HG03460 (cell line): ENCODE data around the gene NTRK3.

ENCODE experiments used
- ATAC-seq: cut with Tn5 transposase; IDR thresholded peaks from one replicate; pipeline ENCODE4 v1.9.1; 2021; ENCODE audit not compliant: unreplicated experiment

NTRK3 gene

DNA sequence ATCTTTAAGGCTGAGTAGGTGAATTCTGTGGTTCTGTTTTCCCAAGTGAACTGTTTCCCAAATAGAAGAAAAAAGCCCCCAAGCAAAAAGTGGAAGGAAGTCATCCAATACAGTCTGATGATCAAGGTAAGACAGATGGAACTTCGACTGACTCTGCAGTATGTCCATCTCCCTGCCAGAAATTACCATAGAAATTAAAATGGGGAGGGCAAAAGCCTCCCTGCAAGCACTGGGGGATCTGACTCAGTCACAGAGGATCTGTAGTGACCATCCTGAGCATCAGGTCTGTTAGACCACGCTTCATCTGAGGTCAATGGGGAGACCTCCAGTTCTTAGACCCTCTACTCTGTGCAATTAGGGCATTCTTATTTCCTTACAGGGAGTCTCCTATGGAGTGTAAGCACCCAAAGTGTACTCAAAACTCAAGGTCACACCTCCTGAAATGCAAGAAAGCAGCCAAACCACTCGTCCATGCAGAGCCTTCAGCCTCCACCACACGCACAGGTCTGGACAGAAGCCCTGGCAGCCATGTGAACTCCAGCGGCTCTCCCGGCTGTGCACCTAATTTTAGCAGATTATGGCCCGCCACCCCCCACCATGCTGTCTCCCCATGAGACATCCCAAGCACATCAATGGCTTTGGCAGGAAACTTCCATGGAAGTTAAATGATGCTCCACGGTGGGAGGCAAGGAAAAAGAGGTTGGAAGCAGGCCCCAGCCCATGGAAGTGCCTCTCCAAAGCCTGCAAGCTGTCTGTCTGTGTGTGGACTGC lies 348.7 kb downstream of the NTRK3 start:
- no peak for ATAC-seq

DNA sequence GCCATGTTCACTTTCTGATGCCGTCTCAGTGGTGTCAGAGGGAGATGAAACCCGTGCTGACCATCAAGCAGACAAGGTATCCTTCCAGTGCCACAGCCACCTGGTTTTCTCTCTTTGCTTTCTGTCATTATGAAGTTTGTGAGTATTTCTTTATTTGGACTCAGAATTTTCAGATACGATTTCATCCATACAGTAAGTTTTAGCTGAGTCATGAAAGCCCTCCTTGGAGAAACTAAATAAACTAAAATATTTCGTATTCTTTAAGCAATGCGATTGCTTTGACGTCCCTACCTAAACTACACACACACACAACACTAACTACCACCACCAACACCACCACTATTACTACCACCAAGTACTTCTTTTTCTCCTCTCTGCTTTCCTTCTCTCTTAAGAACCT lies 350.1 kb downstream of the NTRK3 start:
- ATAC-seq: no peak

DNA sequence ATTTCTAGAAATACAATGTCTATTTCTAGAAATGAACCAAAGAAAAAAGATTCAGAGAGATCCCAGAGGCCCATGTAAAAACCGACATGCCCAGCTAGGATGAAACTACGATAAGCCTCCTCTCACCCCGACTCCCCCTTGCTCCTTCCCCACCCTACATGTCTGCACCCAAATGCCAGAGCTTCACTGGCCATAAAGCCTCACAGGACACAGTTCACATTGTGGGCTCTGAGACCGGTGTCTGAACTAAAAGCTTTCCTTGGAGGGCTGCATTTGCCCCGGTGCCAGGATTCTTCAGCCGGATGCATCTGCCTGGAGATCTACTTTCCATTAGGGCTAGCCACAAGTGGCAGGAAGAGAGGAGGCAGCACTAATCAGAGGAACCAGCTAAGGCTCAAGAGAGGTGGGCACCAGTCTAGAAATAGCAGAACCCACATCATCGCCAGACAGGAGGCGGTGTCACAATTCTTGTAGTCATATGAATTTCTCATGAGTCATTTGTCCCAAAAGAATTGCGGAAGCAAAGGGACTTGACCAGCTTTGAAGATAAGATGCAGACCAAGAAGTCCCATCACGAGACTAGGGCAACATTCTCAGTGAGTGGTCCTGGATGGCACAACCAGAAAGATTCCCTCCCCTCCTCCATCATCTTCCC lies 353.6 kb downstream of the NTRK3 start:
- ATAC-seq: no peak

DNA sequence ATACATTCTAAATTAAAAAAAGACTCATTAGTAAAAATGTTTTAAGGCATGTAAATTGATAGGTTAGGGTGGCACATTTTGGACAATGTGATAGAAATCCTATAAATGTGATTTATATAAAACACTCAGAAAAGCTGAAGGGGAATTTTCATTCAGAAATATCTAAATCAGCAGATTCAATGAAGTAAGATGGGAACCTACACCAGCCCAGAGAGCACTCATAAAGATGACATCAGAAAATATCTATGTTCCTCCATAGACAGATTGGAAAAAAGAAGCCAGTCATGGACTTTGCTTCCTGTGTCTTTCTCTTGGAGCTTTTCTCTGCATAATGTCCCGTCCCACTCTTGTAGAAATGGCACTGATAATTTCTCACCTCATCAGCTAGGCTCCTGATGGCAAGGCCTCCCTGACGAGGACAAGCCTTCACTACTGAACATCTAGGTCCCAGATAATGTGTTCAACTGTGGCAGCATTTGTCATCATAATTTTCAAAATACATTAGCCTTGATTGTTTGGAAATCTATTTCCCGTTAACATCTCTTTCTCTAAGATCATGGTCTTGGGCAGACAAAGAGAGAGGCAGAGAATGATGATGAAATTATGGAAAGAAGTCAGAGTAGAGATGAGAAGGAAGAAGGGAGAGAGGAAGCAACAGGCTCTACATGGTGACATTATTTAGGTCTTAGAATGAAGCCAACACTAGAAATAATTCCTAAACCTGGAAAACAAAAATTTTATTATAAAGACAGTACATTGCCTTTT lies 354.4 kb downstream of the NTRK3 start:
- no peak for ATAC-seq

DNA sequence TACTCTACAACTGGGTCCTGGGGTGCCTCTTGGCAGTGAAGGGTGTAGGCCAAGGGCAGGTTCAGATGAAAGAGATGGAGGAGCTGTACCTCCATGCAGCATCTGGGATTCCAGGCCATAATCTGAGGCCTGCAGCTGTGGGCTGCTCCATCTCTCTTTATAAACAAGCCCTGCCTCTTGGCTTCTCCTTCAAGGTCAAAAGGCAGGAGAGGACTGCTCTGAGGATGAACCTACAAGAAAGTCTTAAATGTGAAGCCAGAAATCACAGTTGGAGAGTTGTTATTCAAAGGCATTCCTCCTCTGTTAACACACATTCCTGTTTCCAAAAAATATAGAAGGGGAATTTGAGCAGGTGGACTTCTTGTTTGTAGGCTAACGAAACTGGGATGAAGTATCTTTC lies 355.5 kb downstream of the NTRK3 start:
- no peak for ATAC-seq

DNA sequence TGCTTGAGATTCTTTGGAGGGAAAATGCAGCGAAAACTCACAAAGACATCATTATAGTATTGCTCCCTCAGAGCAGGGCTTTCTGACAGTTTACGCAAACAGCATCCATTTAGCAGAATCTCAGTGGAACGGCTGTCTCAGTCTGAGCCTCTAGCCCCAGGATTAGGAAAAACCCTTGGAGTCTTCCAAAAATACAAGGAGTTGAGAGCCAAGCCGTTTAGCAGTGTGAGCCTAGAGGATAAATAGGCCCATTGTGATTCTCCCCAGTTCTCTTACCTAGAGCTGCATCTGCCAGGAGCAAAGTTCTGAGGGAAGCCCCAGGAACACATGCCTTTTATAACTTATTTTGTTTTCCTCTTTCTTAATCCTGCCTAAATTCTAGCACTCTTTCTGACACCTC lies 359.6 kb downstream of the NTRK3 start:
- no peak for ATAC-seq

DNA sequence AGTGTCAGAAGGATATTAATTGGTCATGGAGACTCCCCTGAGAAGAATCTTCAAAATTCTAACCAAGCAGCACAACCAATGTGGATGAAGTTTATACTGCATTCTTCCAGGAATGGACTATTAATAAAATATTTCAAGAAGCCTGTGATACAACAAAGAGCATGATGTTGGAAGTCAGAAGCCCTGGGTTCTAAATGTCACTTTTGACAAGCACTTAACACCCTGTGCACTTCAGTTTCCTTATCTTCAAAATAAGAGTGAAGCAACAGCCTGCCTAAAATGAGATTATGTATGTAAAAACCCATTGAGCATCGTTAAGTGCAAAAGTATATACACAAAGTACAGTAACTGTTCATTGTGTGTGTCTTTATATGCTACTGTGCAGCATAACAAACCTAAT lies 369.4 kb downstream of the NTRK3 start:
- ATAC-seq: no peak

DNA sequence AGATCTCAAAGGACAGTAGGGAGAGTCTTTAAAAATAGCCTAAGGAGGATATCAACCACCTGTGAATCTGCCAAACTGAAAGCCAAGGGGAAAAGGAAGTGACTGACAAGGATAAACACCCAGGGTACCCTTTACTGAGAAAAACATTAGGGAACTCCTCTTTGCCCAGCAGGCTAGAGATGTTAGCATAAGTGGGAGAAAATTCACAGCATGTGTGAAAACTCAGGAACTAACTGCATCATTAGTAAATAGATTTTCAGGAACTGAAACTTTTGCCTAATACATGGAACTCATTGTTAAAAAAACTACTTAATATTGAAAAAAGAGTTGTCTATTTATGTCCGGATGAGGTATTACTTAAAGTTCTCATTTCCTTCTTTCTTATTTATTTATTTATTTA lies 375.5 kb downstream of the NTRK3 start:
- ATAC-seq: no peak

DNA sequence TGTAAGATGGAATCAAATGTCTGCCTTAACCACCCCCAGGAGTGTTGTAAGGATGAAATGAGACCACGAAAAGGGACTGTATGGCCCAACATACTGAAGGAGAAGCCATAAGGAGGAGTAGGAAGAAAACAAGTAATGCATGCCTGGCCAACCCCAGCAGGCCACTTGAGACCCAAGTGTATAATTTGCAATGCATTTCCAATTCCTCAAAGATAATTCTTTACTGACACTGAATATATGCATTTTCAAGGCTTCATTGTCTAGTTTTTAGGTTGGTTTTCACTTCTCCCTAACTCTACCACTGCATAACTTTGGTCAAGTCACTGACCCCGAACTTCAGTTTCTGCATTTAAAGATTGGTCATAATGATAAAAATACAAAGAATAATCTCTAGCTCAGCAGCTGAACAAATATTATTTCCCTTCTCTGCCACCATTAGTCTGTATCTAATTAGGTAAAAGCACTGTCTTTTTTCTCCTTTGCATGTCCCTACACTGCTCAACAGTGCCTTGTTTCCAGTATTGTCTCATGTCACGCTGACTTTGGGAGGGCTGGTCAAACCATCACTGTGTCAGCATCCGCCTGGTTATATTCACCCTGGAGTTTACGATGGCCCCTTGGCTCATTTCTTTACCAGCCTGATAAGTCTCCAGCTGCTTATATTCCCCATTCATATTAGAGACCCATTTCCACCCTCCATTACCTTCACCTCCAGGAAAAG lies 378.6 kb downstream of the NTRK3 start:
- no peak for ATAC-seq

DNA sequence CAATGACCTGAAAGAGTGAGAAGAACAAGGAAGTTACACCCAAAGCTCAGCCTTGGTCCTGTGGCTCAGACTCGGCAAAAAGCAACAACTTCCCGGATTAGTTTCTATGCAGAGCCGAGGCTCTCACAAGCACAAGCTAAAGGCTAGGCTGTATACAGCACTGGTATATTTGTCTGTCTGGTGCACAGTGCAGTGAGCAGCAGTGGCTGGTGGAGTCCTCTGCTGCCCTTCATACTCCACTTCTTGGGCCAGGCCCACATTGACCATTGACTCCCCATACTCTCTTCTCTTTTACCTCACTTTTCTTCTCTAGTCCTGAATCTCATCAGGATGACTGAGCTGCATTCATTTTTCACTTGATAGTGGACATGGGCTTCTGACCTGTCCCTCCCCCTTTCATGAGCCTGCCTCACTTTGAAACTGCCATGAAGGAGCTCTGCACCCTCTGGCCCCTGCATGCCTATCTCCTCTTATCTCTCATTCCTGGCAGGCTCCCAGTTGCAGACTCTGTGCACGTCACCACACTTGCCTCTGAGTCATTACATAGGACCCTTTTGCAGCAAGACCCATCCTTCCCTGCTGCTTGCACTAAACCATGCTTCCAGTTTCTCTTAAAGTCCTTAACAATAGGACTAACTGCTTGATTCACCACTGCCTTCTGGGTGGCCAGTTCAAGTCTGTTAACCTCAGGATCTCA lies 379.3 kb downstream of the NTRK3 start:
- no peak for ATAC-seq

DNA sequence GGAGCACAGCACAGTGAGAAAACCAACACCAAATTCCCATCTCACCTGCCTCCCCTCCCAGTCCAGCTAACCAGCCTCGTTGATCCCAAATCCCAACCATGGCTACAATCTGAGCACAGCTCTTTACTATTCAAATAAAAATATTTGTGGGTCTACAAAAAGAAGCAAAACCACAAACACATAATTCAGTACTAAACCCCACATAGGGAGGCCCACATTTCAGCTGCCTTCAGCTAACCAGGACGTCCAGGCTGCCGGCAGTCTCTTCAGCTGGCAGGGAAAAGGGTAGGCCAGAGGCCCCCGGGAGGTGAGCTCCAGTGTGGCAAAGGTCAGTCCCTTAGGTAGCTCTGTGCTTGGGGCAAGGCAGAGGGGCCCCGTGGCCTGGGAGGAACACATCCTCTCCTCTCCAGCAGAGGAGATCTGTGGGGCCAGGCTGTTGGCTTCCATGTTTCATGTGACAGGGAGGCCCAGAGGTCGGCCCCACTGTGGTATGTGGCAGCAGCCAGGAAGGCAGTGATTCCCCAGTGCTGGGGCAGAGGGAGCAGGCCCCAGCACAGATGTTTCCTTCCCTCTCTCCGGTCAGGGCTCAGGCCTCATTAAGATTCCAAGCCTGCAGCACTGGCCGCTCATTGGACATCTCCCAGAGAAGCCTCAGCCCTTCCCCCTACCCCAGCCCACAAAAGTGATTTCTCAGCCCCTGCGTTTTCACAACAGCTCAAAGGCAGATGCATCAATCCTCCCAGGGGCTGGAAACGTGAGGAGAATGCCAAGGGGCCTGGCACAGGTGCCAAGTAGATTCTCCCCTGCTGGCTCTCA lies 381.4 kb downstream of the NTRK3 start:
- no peak for ATAC-seq

DNA sequence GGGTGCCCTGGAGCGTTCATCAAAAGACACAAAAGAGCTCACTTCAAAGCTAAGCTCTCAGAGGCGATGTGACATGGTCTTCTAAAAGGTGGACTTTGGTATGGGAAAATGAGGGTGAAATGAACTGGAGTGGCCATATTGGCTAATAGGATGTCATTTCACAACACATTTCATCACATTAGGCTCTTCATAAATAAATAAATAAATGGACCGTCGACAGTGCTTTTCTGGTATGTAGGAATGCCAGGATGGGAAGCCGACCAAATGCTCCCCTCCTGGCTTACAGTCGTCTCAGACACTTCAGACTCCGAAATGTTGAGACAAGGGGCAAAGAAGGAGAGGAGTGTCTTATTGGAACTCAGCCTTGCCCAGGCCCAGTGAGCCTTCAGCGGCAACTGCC lies 383.0 kb downstream of the NTRK3 start:
- ATAC-seq: no peak

DNA sequence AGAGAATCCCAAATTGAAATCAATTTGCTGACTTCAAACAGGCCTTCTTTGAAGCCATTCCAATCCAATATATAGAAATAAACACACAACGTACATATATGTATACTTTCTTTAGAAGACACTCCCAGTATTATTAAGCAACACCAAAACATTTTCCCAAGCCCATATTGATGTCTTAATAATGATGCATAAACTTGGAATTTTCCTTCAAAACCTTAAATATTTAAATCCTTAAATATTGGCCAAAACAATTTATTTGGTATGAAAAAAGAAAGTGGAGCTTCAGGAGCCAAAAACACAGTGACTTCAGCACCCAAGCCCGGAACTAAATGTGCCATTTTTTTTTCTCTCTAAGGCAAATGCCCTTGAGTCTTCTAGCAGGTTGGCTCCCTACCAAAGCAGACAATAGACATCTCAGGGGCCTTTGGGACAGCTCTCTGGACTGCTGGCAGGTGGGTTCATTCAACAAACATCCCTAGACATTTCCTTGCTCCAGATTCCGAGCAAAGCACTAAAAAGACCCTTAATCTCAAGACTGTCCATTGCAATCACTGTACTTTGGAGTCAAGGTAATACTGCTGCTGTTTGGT lies 384.7 kb downstream of the NTRK3 start:
- ATAC-seq: no peak

DNA sequence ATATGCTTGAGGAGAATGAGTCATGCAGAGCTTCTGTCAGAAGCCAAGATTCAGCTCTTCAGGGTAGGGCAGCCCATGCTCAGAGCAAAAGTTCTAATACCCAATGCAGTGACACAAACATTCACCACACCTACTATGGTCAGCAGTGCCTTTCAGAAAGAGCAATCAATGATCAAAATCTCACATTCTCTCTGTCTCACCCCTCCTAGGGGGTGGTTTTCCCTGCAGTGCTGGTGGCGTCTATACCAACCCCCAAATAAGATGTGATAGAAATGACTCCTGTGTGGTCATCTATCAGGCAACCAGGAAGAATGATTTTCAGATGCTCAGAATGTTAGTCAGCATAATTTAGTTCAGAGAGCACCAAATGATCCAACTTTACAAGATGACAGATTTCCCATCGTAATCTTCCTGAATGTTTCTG lies 385.3 kb downstream of the NTRK3 start:
- no peak for ATAC-seq

DNA sequence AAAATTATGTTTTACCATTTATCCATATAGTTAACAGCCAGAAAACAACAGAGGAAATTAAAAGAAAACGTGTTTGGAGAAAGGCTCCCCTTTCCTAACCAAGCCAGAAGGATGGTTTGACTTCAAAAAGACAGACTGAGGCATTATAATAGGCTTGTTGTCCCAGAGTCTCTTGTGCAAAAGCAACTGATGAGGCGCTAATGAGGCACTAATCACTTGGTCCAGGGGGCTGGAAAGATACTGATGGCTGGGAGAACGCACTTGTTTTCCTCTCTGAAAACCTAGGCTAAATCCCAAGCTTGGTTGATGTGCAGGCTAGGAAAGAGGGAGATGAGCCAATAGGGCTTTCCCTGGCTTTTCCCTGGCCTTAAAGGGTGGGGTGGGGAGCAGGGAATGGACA lies 389.6 kb downstream of the NTRK3 start:
- ATAC-seq: no peak

DNA sequence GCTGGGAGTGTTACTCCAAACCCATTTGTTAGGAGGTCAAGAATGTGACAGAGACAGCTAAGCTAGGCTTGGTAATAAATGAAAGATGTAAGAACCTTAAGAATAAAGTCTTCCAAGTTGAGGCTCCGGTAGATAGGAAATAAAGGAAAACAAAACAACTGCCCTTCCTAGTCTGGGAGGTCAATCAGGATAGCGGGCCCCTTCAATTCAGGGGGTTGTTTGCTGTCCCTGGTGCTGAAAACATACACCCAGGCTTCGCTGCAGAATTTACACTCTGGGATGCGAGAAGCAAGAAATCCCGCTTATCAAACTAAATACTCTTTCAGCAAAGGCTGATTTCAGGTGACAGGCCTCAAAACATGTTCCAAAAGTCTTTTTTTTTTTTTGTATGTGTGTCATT lies 393.4 kb downstream of the NTRK3 start:
- ATAC-seq: no peak

DNA sequence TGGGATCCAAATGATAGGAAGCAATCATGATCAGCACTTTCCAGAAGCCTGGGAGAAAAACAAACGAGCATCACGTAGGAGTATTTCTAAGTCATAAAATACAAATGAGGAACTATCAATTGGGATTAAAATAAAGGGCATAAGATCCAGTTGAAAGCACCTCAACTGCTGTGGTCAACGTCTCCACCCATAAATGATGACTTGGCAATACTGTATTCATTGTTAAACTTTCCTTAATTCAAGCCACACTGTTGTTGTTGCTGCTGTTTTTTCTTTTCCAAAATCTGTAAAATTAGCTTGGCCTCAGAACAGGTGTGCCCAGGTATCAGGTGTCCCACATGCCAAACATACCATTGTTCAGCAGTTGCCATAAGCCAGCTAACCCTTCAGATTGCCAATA lies 395.8 kb downstream of the NTRK3 start:
- no peak for ATAC-seq

DNA sequence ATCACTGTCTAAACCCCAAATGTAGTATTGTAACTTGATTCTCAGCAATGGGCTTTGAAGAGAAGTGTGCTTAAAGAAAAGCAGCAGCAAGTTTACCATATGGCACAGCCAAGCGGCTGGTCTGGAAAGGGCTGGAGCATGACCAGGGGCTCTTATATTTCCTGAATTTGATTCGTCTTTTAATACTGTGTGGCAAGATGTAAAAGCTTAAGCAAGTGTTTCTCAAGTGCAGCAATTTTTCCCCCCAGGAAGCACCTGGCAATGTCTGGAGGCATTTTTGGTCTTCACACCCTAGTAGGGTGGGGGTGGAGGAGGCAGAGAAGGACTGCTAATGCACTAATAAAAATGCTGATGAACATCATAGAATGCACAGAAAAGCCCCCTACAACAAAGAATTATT lies 397.9 kb downstream of the NTRK3 start:
- no peak for ATAC-seq

DNA sequence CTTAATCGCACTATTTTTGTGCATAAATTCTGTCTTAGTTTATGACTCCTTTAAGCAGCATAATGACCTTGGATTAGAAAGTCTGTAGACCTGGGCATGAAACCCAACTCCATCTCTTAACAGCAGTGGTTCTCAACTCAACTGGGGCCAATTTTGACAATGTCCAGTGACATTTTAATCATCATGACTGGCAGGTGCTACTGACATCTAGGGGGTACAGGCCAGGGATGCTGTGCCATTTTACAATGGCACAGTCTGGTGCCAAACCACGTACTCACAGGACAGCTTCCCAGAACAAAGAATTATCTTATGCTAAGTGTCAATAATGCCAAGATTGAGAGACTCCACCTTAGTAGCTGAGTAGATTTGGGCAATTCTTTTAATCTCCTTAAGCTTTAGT lies 405.0 kb downstream of the NTRK3 start:
- ATAC-seq: no peak

DNA sequence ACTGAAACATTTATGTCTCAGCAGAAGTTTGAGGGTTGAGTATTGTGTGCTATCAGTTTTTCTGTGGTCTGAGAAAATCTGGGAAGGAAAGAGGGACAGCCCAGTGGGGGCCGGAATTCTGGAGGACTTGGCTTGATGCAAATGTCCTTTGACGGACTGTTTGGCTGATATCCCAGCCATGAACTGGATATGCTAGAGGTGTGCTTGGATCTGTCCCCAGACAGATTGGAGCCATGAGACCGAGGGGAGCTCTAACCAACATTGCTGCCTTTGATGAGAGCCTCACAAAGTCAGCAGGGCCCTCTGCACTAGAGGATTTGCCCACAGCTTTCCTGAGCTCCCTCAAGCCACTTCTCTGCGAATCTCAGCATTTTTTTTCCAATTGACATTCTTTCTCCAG lies 405.6 kb downstream of the NTRK3 start:
- no peak for ATAC-seq
